Adrenal gland (tissue), 12 donors: ENCODE measurements around the gene FLYWCH2. TPM values are rescaled to one million over a fixed set of nuclear protein-coding genes. Genes with fewer than 3 reads are reported as not detected.

Experiments used
- DNase-seq, 7 donors: peaks; one replicate each; pipeline ENCODE4 v3.0.0-alpha.2; 2019 to 2020
- H3K27ac ChIP-seq, 5 donors: fragments of 200-600 bp; sonication (generic) in 4 of 5; 1 replicate in 3 of 5; 2 replicates in 2 of 5; pipeline versions ENCODE4 v1.5.1 to v1.8.0; 2016 to 2020; ENCODE audit warnings: mild to moderate bottlenecking in 1 of 5
- H3K27me3 ChIP-seq: fragments of 200-600 bp; 2 replicates; pipeline ENCODE4 v1.8.0; 2021
- H3K36me3 ChIP-seq, 2 donors: fragments of 200-600 bp; replicated peaks in 1 of 2; 1 replicate in 1 of 2; 2 replicates in 1 of 2; pipeline versions ENCODE4 v1.5.1 to v1.8.0; 2018 to 2022
- H3K4me1 ChIP-seq, 2 donors: fragments of 200-600 bp; replicated peaks in 1 of 2; 1 replicate in 1 of 2; 2 replicates in 1 of 2; pipeline versions ENCODE4 v1.5.1 to v1.8.0; 2018 to 2021
- H3K4me3 ChIP-seq, 4 donors: fragments of 200-600 bp; sonication (generic) in 3 of 4; one replicate each; pipeline ENCODE4 v1.5.1; 2016 to 2018
- H3K9me3 ChIP-seq, 3 donors: fragments of 200-600 bp; sonication (generic) in 1 of 3; replicated peaks in 1 of 3; 1 replicate in 2 of 3; 2 replicates in 1 of 3; pipeline versions ENCODE4 v1.5.1 to v1.8.0; 2016 to 2021
- CTCF ChIP-seq, 6 experiments: fragments of 450-650 bp in 4 of 6; fragments of 200-600 bp in 2 of 6; sonication (generic) in 1 of 6; IDR thresholded peaks; 1 replicate in 5 of 6; 2 replicates in 1 of 6; pipeline versions ENCODE4 v1.5.1 to v1.8.0; 2016 to 2021; ENCODE audit warnings: antibody characterized with exemption in 6 of 6, mild to moderate bottlenecking in 2 of 6, moderate library complexity in 1 of 6
- POLR2A ChIP-seq, 2 donors: fragments of 450-650 bp; IDR thresholded peaks; one replicate each; pipeline ENCODE4 v1.6.1; 2017; ENCODE audit warnings: antibody characterized with exemption in 2 of 2, mild to moderate bottlenecking in 2 of 2, moderate library complexity in 1 of 2
- WGBS, 4 donors: extraction: QIAGEN DNeasy Blood & Tissue Kit in 2 of 4; methylation state at CpG; one replicate each; pipeline versions ENCODE4 v1.1.5 to v1.1.7; 2013 to 2017; 5-methylcytosine and 5-hydroxymethylcytosine counted together
- intact Hi-C, 2 donors: fragments of 100-400 bp; cut with DNase I; formaldehyde crosslinking; loops; one replicate each; pipeline versions ENCODE4 v1.14.1 to v1.15.0; 2022 to 2023
- polyA plus RNA-seq, 3 donors: library from polyadenylated mRNA; stranded (reverse); fragments of 200-250 nt in 2 of 3; fragments of 350-450 nt in 1 of 3; fragmentation: Illumina TruSeq in 1 of 3; extraction: RNeasy Lipid Tissue Mini Kit (QIAGEN cat#74804) in 1 of 3; gene quantifications; one replicate each; pipeline ENCODE4 v1.2.3, GENCODE V29; 2013 to 2014
- total RNA-seq, 9 donors: library from RNA; depleted of rRNA in 4 of 9; stranded (reverse); fragments of >200 nt in 4 of 9; fragments of 120-200 nt in 1 of 9; fragmentation: NEBNext Ultra II Directional in 1 of 9; extraction: Animal tissue kit (Norgen Biotek cat#: 25700) in 1 of 9; gene quantifications; one replicate each; pipeline versions ENCODE4 v1.1.0 to v1.2.4, GENCODE V29; 2013 to 2023
- donor health status: healthy with polysubstance abuse.
- donor health status: Bipolar disorder and iron deficiency.
- donor health status: DM: yes; HTN: yes; CAD: no.
- donor health status: DM: no; HTN: no; CAD: no.
- donor health status: DM: no; HTN: no; CAD: no.
- donor health status: DM: yes; HTN: yes; CAD: no.

Gene FLYWCH2
- total and polyA plus RNA-seq, 12 donors = 16.7 to 232 (median 59.7) TPM

DNA sequence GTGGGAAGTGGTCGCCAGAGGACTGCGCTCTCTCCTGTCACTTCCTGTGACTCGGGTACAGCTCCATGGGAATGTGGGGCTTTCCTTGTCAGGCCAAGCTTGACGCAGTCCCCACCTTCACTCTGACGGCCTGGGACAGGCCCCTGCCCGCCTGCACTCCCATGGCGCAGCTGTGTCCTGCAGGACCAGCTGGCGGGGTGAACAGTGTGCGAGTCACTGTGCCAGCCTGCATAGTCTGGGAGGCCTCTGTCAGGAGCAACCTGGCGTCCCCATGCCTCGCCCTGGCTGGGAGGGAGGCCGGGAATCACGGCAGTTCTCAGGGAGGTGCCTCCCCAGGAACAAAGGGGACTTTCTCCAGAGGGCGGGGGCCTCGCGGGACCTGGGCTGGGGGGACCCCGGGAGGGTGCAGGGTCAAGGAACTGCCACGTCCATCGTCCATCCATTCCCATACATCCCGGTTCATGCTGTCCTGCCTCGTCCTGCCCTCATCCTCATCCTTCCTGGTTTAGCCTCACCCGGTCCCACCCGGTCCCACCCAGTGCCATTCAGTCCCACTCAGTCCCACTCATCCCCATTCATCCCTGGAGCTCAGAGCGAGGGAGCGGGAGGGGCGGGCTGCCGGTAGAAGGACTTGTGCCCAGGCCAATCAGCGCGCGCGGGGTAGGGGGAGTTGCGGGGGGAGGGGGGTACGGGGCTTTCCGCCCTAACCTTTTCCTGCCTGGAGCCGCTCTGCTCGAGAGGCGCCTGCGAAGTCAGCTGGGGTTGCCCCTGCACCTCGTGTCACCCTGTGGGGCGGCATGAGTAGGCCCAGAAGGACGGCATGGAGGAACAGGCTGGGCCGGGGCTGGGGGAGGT, 42.1 kb downstream of the FLYWCH2 start:
- Histone ChIP-seq H3K27ac (no peak overlapping the region), H3K27me3 (no peaks in the 10 kb centered on the region), H3K9me3 (no peaks in the 10 kb centered on the region), H3K4me1 (peaks cover 0 to 8% of the 10 kb centered on the region in 2 donors), H3K4me3 (no peak overlapping the region), H3K36me3 (peaks cover 0 to 10% of the 10 kb centered on the region in 2 donors)
- TF ChIP-seq CTCF (IDR thresholded peaks at IDR 0.05) (no peak), POLR2A (IDR thresholded peaks at IDR 0.05) (no peak)
- DNase-seq = no peak
- 66 to 84% (median 79%) methylated on average over 8 to 42 of the region's 42 CpGs for WGBS, 4 donors
- intact Hi-C loops = loop anchor here (5.0 to 10.0 kb wide), 3 partner anchors 53 to 88 kb away; partner anchors contain the start of gene PKMYT1 (in 1 of the 2)

DNA sequence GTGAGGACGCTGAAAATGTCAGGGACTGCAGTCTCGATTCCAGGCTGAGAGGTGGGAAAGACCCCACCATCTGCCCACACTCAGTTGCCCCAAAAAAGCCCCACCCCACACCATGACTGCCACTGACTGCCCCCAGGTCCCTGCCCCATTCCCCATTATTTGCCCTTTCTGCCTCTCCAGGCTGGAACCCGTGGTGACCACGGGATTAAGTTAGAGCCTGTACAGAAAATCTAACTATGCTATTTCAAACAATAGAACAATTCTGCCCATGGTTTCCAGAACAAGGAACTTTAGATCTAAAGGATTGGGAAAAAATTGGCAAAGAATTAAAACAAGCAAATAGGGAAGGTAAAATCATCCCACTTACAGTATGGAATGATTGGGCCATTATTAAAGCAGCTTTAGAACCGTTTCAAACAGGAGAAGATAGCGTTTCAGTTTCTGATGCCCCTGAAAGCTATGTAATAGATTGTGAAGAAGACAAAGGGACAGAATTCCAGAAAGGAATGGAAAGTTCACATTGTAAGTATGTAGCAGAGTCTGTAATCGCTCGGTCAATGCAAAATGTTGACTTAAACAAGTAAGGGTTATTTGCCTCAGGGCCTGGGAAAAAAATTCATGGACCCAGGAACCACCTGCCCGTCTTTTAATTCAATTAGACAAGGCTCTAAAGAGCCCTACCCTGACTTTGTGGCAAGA, 43.1 kb downstream of the FLYWCH2 start:
- H3K4me1 ChIP-seq = peaks cover 0 to 8% of the 10 kb centered on the region in 2 donors
- DNase-seq = no peak
- H3K9me3 ChIP-seq = no peaks in the 10 kb centered on the region
- H3K27me3 ChIP-seq = no peaks in the 10 kb centered on the region
- no peak for TF ChIP-seq POLR2A (IDR thresholded peaks at IDR 0.05)
- no peak for TF ChIP-seq CTCF (IDR thresholded peaks at IDR 0.05)
- H3K27ac ChIP-seq = no peak overlapping the region
- intact Hi-C loops = loop anchor here in 1 of 2 donors (5.0 to 10.0 kb wide), 2 partner anchors 59 to 89 kb away; partner anchors contain the start of gene PKMYT1
- no peak overlapping the region for H3K4me3 ChIP-seq
- H3K36me3 ChIP-seq = peaks cover 0 to 18% of the 10 kb centered on the region in 2 donors
- WGBS, 4 donors = 70 to 78% (median 75%) methylated on average over 8 to 9 of the region's 9 CpGs

- Histone ChIP-seq H3K27ac (peak overlapping the region in 1 of 5 donors; percentile 11), H3K27me3 (no peaks in the 10 kb centered on the region), H3K4me3 (no peak overlapping the region), H3K36me3 (peaks cover 0 to 18% of the 10 kb centered on the region in 2 donors), H3K4me1 (peaks cover 0 to 8% of the 10 kb centered on the region in 2 donors), H3K9me3 (no peaks in the 10 kb centered on the region)
- WGBS, 4 donors = 70 to 84% (median 76%) methylated on average over 5 of the region's 5 CpGs
- intact Hi-C loops = loop anchor here in 1 of 2 donors (5.0 to 10.0 kb wide), 2 partner anchors 58 to 89 kb away; partner anchors contain the start of gene PKMYT1
- no peak for TF ChIP-seq CTCF (IDR thresholded peaks at IDR 0.05)
- no peak for TF ChIP-seq POLR2A (IDR thresholded peaks at IDR 0.05)
- no peak for DNase-seq
These were observed 43.6 kb downstream of the FLYWCH2 start for GRCh38 chr16:2926650-2926999.
